ENCODE measurements around the gene OBSL1. TPM values are rescaled to one million over a fixed set of nuclear protein-coding genes. Genes with fewer than 3 reads are reported as not detected.

OBSL1 gene
- total and polyA plus RNA-seq, 10 of the 15 experiments (the other 5 are each of a cell fraction or from before 2014, with no cell fraction given), result 0.14 to 0.77 TPM; not detected in 8

DNA sequence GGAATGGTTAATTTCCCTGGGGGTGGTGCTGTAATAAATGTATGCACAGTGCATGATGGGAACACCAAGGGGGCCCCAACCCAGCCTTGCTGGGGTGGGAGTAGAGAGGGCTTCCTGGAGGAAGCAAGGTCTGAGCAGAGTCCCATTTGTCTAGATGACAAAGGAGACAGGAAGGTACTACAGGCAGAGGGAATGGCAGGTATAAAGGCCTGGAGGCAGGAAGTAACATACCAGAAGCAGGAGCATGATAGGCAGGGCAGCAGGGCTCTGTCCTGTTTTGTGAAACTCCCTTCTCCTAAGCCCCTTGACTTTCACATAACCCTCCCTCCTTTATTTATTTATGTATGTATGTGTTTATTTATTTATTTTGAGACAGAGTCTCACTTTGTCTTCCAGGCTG lies 68.7 kb downstream of the OBSL1 start (continued):
- TF ChIP-seq ZNF274 (IDR thresholded peaks at IDR 0.05; ENCODE audit: insufficient read depth, insufficient read length) (no peak), ZBED1 (IDR thresholded peaks at IDR 0.05; ENCODE audit: borderline replicate concordance) (no peak), SIN3A (IDR thresholded peaks at IDR 0.05; ENCODE audit: low read depth, low read length) (no peak), TCF7 (IDR thresholded peaks at IDR 0.05; ENCODE audit: borderline replicate concordance) (no peak), BACH1 (IDR thresholded peaks at IDR 0.05; ENCODE audit: borderline replicate concordance) (no peak), NFYA (IDR thresholded peaks at IDR 0.05; ENCODE audit: borderline replicate concordance, low read depth, low read length) (no peak), CUX1 (IDR thresholded peaks at IDR 0.05; ENCODE audit: insufficient replicate concordance, low read depth, low read length) (no peak), FOXM1 (IDR thresholded peaks at IDR 0.05; ENCODE audit: low read depth, low read length) (no peak)
- TF ChIP-seq, protein P1, sequence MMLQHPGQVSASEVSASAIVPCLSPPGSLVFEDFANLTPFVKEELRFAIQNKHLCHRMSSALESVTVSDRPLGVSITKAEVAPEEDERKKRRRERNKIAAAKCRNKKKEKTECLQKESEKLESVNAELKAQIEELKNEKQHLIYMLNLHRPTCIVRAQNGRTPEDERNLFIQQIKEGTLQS (IDR thresholded peaks at IDR 0.05; ENCODE audit: borderline replicate concordance, extremely low read depth, low read depth, low read length), result no peak
